Hepatocyte (in vitro differentiated cells): Measurements from ENCODE around the gene ZNF423. TPM values are rescaled to one million over a fixed set of nuclear protein-coding genes. Genes with fewer than 3 reads are reported as not detected.

ENCODE experiments used
- DNase-seq: peaks from one replicate; pipeline ENCODE4 v3.0.0-alpha.2; 2016; ENCODE audit warnings: low spot score
- H2AFZ ChIP-seq: fragments of 200-600 bp; sonication (generic); 2 replicates; pipeline ENCODE4 v1.6.0; 2016; ENCODE audit warnings: antibody characterized with exemption, mild to moderate bottlenecking
- H3K27ac ChIP-seq: fragments of 200-600 bp; sonication (generic); 2 replicates; pipeline ENCODE4 v1.5.1; 2016; ENCODE audit warnings: mild to moderate bottlenecking
- H3K27me3 ChIP-seq: fragments of 200-600 bp; sonication (generic); 2 replicates; pipeline ENCODE4 v1.6.1; 2016
- H3K36me3 ChIP-seq: fragments of 200-600 bp; sonication (generic); replicated peaks from 2 replicates; pipeline ENCODE4 v1.5.1; 2016; ENCODE audit warnings: low read depth; ENCODE audit not compliant: insufficient read depth
- H3K4me1 ChIP-seq: fragments of 200-600 bp; sonication (generic); 2 replicates; pipeline ENCODE4 v1.5.1; 2016; ENCODE audit warnings: mild to moderate bottlenecking, moderate library complexity; ENCODE audit not compliant: insufficient read depth
- H3K4me2 ChIP-seq: fragments of 200-600 bp; sonication (generic); 2 replicates; pipeline ENCODE4 v1.6.0; 2016
- H3K4me3 ChIP-seq: fragments of 200-600 bp; sonication (generic); 2 replicates; pipeline ENCODE4 v1.5.1; 2016; ENCODE audit warnings: mild to moderate bottlenecking
- H3K79me2 ChIP-seq: fragments of 200-600 bp; sonication (generic); 2 replicates; pipeline ENCODE4 v1.6.0; 2017; ENCODE audit warnings: mild to moderate bottlenecking
- H3K9me2 ChIP-seq: fragments of 200-600 bp; sonication (generic); replicated peaks from 2 replicates; pipeline ENCODE4 v1.6.0; 2017; ENCODE audit warnings: mild to moderate bottlenecking; ENCODE audit not compliant: insufficient read depth
- H3K9me3 ChIP-seq: fragments of 200-600 bp; sonication (generic); 2 replicates; pipeline ENCODE4 v1.5.1; 2016; ENCODE audit warnings: low read depth, mild to moderate bottlenecking
- H4K20me1 ChIP-seq: fragments of 200-600 bp; sonication (generic); 2 replicates; pipeline ENCODE4 v1.6.0; 2016; ENCODE audit warnings: mild to moderate bottlenecking; ENCODE audit not compliant: insufficient read depth, poor library complexity, severe bottlenecking
- CTCF ChIP-seq: fragments of 200-600 bp; sonication (generic); IDR thresholded peaks from 2 replicates; pipeline ENCODE4 v1.5.1; 2016; ENCODE audit warnings: antibody characterized with exemption, mild to moderate bottlenecking; ENCODE audit not compliant: poor library complexity
- EZH2 ChIP-seq: fragments of 200-600 bp; sonication (generic); IDR thresholded peaks from 2 replicates; pipeline ENCODE4 v1.6.1; 2016; ENCODE audit warnings: antibody characterized with exemption, mild to moderate bottlenecking, borderline replicate concordance
- EZH2phosphoT487 ChIP-seq: fragments of 200-600 bp; sonication (generic); IDR thresholded peaks from one replicate; pipeline ENCODE4 v1.6.1; 2018; ENCODE audit warnings: antibody characterized with exemption, mild to moderate bottlenecking, low read depth, moderate library complexity; ENCODE audit not compliant: unreplicated experiment, severe bottlenecking
- WGBS: methylation state at CpG from one replicate; pipeline ENCODE4 v1.1.6; 2016; ENCODE audit warnings: low lambda C conversion rate; ENCODE audit errors: missing lambda C conversion rate; 5-methylcytosine and 5-hydroxymethylcytosine counted together
- polyA plus RNA-seq: library from polyadenylated mRNA; unstranded; fragments of >200 nt; fragmentation: Nextera tagmentation; extraction: Ambion mirVana; gene quantifications from 2 replicates; pipeline ENCODE4 v1.2.1, GENCODE V29; 2016
- total RNA-seq: library from RNA; depleted of rRNA; stranded (reverse); fragments of >200 nt; gene quantifications from 2 replicates; pipeline ENCODE4 v1.2.3, GENCODE V29; 2014

The ZNF423 gene
- total and polyA plus RNA-seq, 2 experiments from 2014 or later, result 9.6 to 11.8 TPM

GRCh38 chr16:49581630-49582298 lies 274.1 kb downstream of the ZNF423 start:
- Histone ChIP-seq H3K9me2 (no peaks in the 10 kb centered on the region), H3K4me1 (peaks cover 8% of the 10 kb centered on the region), H3K4me2 (peak overlapping the region; percentile 35), H4K20me1 (no peaks in the 10 kb centered on the region), H3K4me3 (no peak overlapping the region), H3K27ac (no peak overlapping the region), H3K36me3 (no peaks in the 10 kb centered on the region), H3K79me2 (no peaks in the 10 kb centered on the region), H3K27me3 (no peaks in the 10 kb centered on the region), H3K9me3 (no peaks in the 10 kb centered on the region), H2AFZ (no peak overlapping the region)
- DNase-seq, result no peak
- TF ChIP-seq CTCF, result no peak
- TF ChIP-seq EZH2, result no peak
- no peak for TF ChIP-seq EZH2phosphoT487
- WGBS, result 81% methylated on average over 13 of the region's 13 CpGs

GRCh38 chr16:49580751-49581303 lies 275.1 kb downstream of the ZNF423 start:
- peak overlapping the region; percentile 35 for H3K4me2 ChIP-seq

GRCh38 chr16:49578435-49579024 lies 277.4 kb downstream of the ZNF423 start:
- no peak for DNase-seq
- no peaks in the 10 kb centered on the region for H4K20me1 ChIP-seq
- no peak overlapping the region for H3K4me2 ChIP-seq
- no peaks in the 10 kb centered on the region for H3K36me3 ChIP-seq
- H3K9me3 ChIP-seq, result no peaks in the 10 kb centered on the region
- H3K4me1 ChIP-seq, result peaks cover 8% of the 10 kb centered on the region
- H3K27ac ChIP-seq, result no peak overlapping the region
- no peaks in the 10 kb centered on the region for H3K79me2 ChIP-seq
- H2AFZ ChIP-seq, result no peak overlapping the region
- H3K27me3 ChIP-seq, result no peaks in the 10 kb centered on the region
- 91% methylated on average over 12 of the region's 12 CpGs for WGBS
- no peaks in the 10 kb centered on the region for H3K9me2 ChIP-seq
- H3K4me3 ChIP-seq, result no peak overlapping the region
- TF ChIP-seq CTCF, result no peak
- TF ChIP-seq EZH2, result no peak
- TF ChIP-seq EZH2phosphoT487, result no peak

More at GRCh38 chr16:49580751-49581303, 275.1 kb downstream of the ZNF423 start:
- Histone ChIP-seq H3K4me1 (peaks cover 8% of the 10 kb centered on the region), H2AFZ (no peak overlapping the region), H3K27ac (no peak overlapping the region), H4K20me1 (no peaks in the 10 kb centered on the region), H3K79me2 (no peaks in the 10 kb centered on the region), H3K9me2 (no peaks in the 10 kb centered on the region), H3K36me3 (no peaks in the 10 kb centered on the region), H3K27me3 (no peaks in the 10 kb centered on the region), H3K9me3 (no peaks in the 10 kb centered on the region), H3K4me3 (no peak overlapping the region)
- no peak for TF ChIP-seq EZH2
- no peak for TF ChIP-seq EZH2phosphoT487
- TF ChIP-seq CTCF, result no peak
- DNase-seq, result no peak
- 58% methylated on average over 16 of the region's 16 CpGs for WGBS
